Spleen (tissue), 7 donors: Measurements from ENCODE around the gene IL3.

ENCODE experiments used
- CTCF ChIP-seq, 11 experiments: fragments of 200-600 bp in 7 of 11; fragments of 450-650 bp in 4 of 11; sonication (generic) in 4 of 11; IDR thresholded peaks in 8 of 11; conservative IDR thresholded peaks in 3 of 11; 1 replicate in 7 of 11; 2 replicates in 4 of 11; pipeline versions ENCODE4 v1.4.0 to v1.8.0; 2016 to 2021; ENCODE audit warnings: antibody characterized with exemption in 11 of 11, inconsistent platforms in 4 of 11, mild to moderate bottlenecking in 1 of 11
- POLR2A ChIP-seq, 3 donors: fragments of 450-650 bp; IDR thresholded peaks; one replicate each; pipeline ENCODE4 v1.5.1; 2017; ENCODE audit warnings: antibody characterized with exemption in 3 of 3, mild to moderate bottlenecking in 1 of 3
- donor health status: DM: no; HTN: no; CAD: no; lungs with moderate emphysema.
- donor health status: DM: no; HTN: no; CAD: no.
- donor health status: DM: no; HTN: no; CAD: no.

- TF ChIP-seq POLR2A (IDR thresholded peaks at IDR 0.05) (no peak), CTCF (IDR thresholded peaks at IDR 0.05 in 8 of 11, conservative IDR thresholded peaks at IDR 0.05 in 3 of 11) (no peak)
Observed at GRCh38 chr5:132057498-132058255, 2.8 kb upstream of the IL3 start.
